22Rv1 (cell line): Measurements from ENCODE around the gene HOXA4.

ENCODE experiments used
- CTCF ChIP-seq: fragments of 450-650 bp; IDR thresholded peaks from 2 replicates; pipeline ENCODE4 v1.5.1; 2017; ENCODE audit warnings: mild to moderate bottlenecking
- ZFX ChIP-seq: fragments of 450-650 bp; IDR thresholded peaks from 2 replicates; pipeline ENCODE4 v1.6.1; 2017; ENCODE audit warnings: antibody characterized with exemption, borderline replicate concordance

DNA sequence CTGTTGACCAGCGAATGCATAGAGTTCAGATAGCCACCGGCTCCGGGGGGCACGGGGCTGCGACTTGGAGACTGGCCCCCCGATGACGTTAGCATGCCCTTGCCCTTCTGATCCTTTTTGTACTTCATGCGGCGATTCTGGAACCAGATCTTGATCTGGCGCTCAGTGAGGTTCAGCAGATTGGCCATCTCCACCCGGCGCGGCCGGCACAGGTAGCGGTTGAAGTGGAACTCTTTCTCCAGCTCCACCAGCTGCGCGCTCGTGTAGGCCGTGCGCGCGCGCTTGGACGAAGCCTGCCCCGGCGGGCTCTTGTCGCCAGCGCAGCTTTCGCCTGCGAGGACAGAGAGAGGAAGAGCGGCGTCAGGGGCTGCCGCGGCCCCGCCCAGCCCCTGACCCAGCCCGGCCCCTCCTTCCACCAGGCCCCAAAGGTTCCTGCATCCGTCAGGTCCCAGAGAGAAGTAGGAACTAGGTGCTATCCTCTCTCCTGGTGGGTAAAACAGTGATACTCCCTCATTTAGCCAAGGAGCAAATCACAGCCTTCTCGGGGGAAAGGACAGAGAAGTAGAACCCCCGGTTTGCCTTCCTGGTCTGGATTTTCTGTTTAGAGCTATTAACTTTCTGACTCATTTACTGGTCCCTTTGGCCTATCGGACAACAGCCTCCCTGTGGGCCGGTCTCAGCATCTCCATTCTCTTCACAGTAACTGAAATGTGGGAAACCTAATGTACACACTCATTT, 22.0 kb downstream of the HOXA4 start:
- no peak for TF ChIP-seq CTCF
- TF ChIP-seq ZFX = no peak
